Nephron (organoid): ENCODE data around the gene EXOSC7.

Experiments
- H3K27ac Mint-ChIP-seq, 3 experiments: 2 replicates each; pipeline ENCODE4 v1.8.0; 2020; ENCODE audit warnings: mixed read lengths in 3 of 3, mild to moderate bottlenecking in 2 of 3, moderate library complexity in 1 of 3
- H3K27me3 Mint-ChIP-seq: 2 replicates; pipeline ENCODE4 v1.8.0; 2021; ENCODE audit warnings: low read depth, mild to moderate bottlenecking, moderate library complexity, mixed read lengths
- H3K36me3 Mint-ChIP-seq: 2 replicates; pipeline ENCODE4 v1.8.0; 2020; ENCODE audit warnings: low read depth, mixed read lengths
- H3K4me1 Mint-ChIP-seq: 2 replicates; pipeline ENCODE4 v1.8.0; 2020; ENCODE audit warnings: mixed read lengths
- H3K4me3 Mint-ChIP-seq, 3 experiments: 2 replicates each; pipeline ENCODE4 v1.8.0; 2020; ENCODE audit warnings: mild to moderate bottlenecking in 3 of 3, mixed read lengths in 3 of 3, moderate library complexity in 2 of 3
- H3K9me3 Mint-ChIP-seq: 2 replicates; pipeline ENCODE4 v1.8.0; 2020; ENCODE audit warnings: mixed read lengths
- TF ChIP-seq, protein P1 (sequence below), 3 experiments: fragments of 200-600 bp; sonication (generic); IDR thresholded peaks; one replicate each; pipeline ENCODE4 v1.5.0; 2021; ENCODE audit warnings: antibody characterized with exemption in 3 of 3; ENCODE audit not compliant: unreplicated experiment in 3 of 3

Gene EXOSC7

DNA sequence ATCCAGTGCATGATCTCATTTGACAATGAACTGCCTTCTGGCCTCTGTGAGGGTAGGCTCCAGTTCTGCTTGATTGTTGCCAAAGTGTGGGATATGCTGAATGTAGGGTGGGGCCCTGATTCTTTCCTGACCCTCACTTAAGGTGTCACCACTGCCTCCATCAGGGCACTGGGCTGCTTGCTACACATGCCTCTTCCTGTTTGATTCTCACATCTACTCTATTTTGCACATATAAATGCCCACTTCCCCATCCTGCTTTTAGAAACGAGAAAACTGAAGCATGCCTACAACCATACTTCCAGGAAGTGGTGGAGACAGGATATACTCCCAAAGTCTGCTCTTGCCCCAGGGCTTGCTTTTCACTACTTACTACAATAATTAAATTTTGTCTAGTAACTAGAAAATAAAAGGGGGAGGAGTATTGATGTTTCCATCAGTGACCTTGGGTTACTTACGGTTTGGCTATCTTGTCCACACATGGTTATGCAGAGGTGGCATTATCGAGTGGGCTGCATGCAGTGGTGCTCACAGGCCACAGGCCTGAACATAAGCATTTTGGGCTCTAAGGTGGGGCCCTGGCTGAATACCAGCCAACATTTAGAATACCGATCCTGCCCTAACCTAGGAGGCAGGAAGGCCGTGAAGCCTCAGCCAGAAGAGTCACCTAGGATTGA, 6.8 kb upstream of the EXOSC7 start:
- Mint-ChIP-seq H3K27me3 (no peaks in the 10 kb centered on the region), H3K4me1 (peaks cover 3% of the 10 kb centered on the region), H3K27ac (no peak overlapping the region), H3K4me3 (no peak overlapping the region), H3K9me3 (no peaks in the 10 kb centered on the region), H3K36me3 (no peaks in the 10 kb centered on the region)
- TF ChIP-seq, protein P1, sequence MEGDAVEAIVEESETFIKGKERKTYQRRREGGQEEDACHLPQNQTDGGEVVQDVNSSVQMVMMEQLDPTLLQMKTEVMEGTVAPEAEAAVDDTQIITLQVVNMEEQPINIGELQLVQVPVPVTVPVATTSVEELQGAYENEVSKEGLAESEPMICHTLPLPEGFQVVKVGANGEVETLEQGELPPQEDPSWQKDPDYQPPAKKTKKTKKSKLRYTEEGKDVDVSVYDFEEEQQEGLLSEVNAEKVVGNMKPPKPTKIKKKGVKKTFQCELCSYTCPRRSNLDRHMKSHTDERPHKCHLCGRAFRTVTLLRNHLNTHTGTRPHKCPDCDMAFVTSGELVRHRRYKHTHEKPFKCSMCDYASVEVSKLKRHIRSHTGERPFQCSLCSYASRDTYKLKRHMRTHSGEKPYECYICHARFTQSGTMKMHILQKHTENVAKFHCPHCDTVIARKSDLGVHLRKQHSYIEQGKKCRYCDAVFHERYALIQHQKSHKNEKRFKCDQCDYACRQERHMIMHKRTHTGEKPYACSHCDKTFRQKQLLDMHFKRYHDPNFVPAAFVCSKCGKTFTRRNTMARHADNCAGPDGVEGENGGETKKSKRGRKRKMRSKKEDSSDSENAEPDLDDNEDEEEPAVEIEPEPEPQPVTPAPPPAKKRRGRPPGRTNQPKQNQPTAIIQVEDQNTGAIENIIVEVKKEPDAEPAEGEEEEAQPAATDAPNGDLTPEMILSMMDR (IDR thresholded peaks at IDR 0.05; ENCODE audit: unreplicated experiment in 3 of 3): no peak

DNA sequence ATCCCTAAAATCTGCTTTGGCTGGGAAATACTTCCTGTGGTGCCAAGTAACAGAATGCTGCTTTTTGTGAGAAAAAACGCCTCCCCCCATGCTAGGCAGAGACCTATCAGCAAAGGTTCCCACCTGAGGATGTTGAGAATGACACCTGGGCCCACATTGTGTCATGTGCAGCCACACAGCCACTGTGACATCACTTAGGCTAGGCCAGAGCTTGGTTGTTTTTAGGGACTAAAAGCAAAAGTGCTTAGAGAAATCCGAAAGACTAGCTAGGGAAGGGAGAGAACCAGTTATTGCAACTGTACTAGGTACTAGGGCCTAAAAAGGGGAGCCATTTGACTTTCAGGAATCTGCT, 6.2 kb upstream of the EXOSC7 start:
- H3K4me3 Mint-ChIP-seq: no peak overlapping the region
- TF ChIP-seq, protein P1 (IDR thresholded peaks at IDR 0.05; ENCODE audit: unreplicated experiment in 3 of 3): no peak
- H3K36me3 Mint-ChIP-seq: no peaks in the 10 kb centered on the region
- no peaks in the 10 kb centered on the region for H3K27me3 Mint-ChIP-seq
- H3K9me3 Mint-ChIP-seq: no peaks in the 10 kb centered on the region
- H3K4me1 Mint-ChIP-seq: peaks cover 9% of the 10 kb centered on the region
- H3K27ac Mint-ChIP-seq: peak overlapping the region in 1 of 3 experiments; percentile 59

DNA sequence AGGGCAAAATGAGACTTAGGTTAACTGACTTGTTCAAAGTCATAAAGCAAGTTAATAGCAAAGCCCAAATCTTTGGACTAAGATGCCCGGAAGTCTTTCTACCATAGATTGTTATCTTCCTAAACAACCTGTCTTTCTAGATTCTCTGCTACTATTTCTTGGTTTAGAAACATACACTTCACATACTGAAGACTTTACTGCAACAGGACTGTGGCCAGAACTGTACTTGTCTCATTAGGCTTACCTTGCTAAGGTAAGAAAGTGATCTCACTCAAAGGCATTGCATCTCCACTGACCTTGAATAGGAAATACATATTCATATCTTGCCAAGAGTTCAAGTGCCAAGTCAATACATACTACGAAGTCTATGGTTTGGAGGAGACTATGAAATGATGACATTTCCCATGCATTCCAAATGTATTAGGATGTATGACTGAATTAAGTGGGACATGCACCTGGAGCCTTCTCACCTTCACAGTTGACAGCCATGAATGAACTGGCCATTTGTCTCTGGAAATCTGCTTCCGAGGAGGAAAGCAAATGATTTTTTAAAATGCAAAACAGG, 5.0 kb upstream of the EXOSC7 start:
- no peaks in the 10 kb centered on the region for H3K9me3 Mint-ChIP-seq
- no peaks in the 10 kb centered on the region for H3K36me3 Mint-ChIP-seq
- H3K27ac Mint-ChIP-seq: peak overlapping the region in 1 of 3 experiments; percentile 59
- TF ChIP-seq, protein P1 (IDR thresholded peaks at IDR 0.05; ENCODE audit: unreplicated experiment in 3 of 3): no peak
- H3K27me3 Mint-ChIP-seq: no peaks in the 10 kb centered on the region
- no peak overlapping the region for H3K4me3 Mint-ChIP-seq
- peaks cover 18% of the 10 kb centered on the region for H3K4me1 Mint-ChIP-seq

DNA sequence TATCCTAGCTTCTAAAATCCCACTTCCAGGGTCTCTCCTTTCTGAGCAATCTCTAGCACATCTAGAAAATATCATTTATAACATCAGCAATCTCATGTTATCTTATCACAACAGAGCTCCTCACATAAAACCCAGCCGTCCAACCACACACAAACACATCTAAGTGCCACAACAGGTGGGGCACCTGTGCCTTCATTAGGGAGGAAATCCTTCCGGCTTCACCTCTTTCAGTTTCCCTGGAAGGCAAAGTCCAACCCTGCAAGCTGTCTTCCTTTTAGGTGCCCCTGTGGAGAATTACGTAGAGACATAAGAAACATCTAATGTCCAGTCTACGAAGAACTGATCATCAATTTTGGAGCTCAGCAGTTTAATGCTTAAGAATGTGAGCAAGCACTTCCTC, 1.6 kb upstream of the EXOSC7 start:
- Mint-ChIP-seq H3K4me1 (peaks cover 35% of the 10 kb centered on the region), H3K4me3 (peak overlapping the region; percentile 99 to 100 (median 100)), H3K9me3 (no peaks in the 10 kb centered on the region), H3K27ac (peak overlapping the region; percentile 84 to 97 (median 95)), H3K36me3 (no peaks in the 10 kb centered on the region), H3K27me3 (no peaks in the 10 kb centered on the region)
- TF ChIP-seq, protein P1 (IDR thresholded peaks at IDR 0.05; ENCODE audit: unreplicated experiment in 3 of 3): no peak

DNA sequence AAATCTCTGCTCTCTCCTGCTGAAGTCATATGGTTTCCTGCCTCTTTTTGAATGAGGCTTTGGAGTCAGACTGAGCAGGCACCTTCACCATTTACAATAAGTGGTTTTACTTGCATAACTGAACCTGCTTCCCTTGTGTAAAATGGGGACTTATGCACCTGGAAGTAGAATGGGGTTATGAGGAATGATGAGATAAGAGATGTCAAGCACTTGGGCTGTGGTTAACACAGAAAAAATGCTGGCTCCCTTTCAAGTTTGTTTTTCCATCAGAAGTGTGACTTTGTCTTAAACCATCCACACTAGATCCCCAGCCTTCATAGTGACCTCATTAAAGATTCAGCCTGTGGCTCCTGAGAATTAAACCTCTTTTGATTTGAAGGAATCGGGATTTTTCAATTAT, 5.2 kb downstream of the EXOSC7 start:
- Mint-ChIP-seq H3K4me1 (peaks cover 27% of the 10 kb centered on the region), H3K9me3 (no peaks in the 10 kb centered on the region), H3K36me3 (peaks cover 9% of the 10 kb centered on the region), H3K27me3 (no peaks in the 10 kb centered on the region), H3K27ac (no peak overlapping the region), H3K4me3 (no peak overlapping the region)
- TF ChIP-seq, protein P1 (IDR thresholded peaks at IDR 0.05; ENCODE audit: unreplicated experiment in 3 of 3): no peak

DNA sequence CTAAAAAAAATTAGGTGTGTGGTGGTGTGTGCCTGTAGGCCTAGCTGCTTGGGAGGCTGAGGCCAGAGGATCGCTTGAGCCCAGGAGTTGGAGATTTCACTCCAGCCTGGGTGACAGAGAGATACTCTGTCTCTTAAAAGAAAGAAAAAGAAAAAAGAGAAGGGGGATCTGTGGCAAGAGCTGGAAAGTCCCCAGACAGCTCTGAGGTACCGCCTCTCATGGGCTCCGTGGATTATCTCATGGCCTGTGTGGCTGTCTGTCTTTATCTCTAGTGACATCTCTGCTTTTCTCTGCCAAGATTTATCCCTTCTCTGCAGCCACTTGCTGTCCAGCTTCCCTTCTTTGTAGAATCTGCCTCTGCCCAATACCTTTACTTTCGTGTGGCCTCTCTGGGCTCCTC, 5.7 kb downstream of the EXOSC7 start:
- TF ChIP-seq, protein P1 (IDR thresholded peaks at IDR 0.05; ENCODE audit: unreplicated experiment in 3 of 3): no peak
- Mint-ChIP-seq H3K4me1 (peaks cover 23% of the 10 kb centered on the region), H3K9me3 (no peaks in the 10 kb centered on the region), H3K4me3 (no peak overlapping the region), H3K27me3 (no peaks in the 10 kb centered on the region), H3K27ac (no peak overlapping the region), H3K36me3 (peaks cover 9% of the 10 kb centered on the region)
